Spleen (tissue), 11 donors: ENCODE measurements around the gene RIPOR1. TPM values are rescaled to one million over a fixed set of nuclear protein-coding genes. Genes with fewer than 3 reads are reported as not detected.

ENCODE experiments used
- DNase-seq: peaks from one replicate; pipeline ENCODE4 v3.0.0-alpha.2; 2020
- H3K27ac ChIP-seq, 8 donors: fragments of 200-600 bp; sonication (generic) in 7 of 8; 1 replicate in 4 of 8; 2 replicates in 4 of 8; pipeline versions ENCODE4 v1.5.0 to v1.8.0; 2016 to 2021; ENCODE audit warnings: inconsistent platforms in 4 of 8, mild to moderate bottlenecking in 4 of 8, moderate library complexity in 1 of 8
- H3K27me3 ChIP-seq, 7 donors: fragments of 200-600 bp; sonication (generic) in 6 of 7; replicated peaks in 1 of 7; 1 replicate in 4 of 7; 2 replicates in 3 of 7; pipeline versions ENCODE4 v1.5.0 to v1.8.0; 2016 to 2021; ENCODE audit warnings: inconsistent platforms in 3 of 7, mild to moderate bottlenecking in 1 of 7
- H3K36me3 ChIP-seq, 6 donors: fragments of 200-600 bp; sonication (generic) in 5 of 6; 1 replicate in 4 of 6; 2 replicates in 2 of 6; pipeline versions ENCODE4 v1.5.0 to v1.8.0; 2016 to 2021; ENCODE audit warnings: inconsistent platforms in 2 of 6
- H3K4me1 ChIP-seq, 6 donors: fragments of 200-600 bp; sonication (generic) in 5 of 6; 1 replicate in 3 of 6; 2 replicates in 3 of 6; pipeline versions ENCODE4 v1.5.0 to v1.8.0; 2016 to 2021; ENCODE audit warnings: inconsistent platforms in 3 of 6
- H3K4me3 ChIP-seq, 8 donors: fragments of 200-600 bp; sonication (generic) in 7 of 8; 1 replicate in 4 of 8; 2 replicates in 4 of 8; pipeline versions ENCODE4 v1.5.0 to v1.8.0; 2016 to 2021; ENCODE audit warnings: inconsistent platforms in 4 of 8, mild to moderate bottlenecking in 4 of 8, moderate library complexity in 2 of 8
- H3K9me3 ChIP-seq, 8 donors: fragments of 200-600 bp; sonication (generic) in 7 of 8; 1 replicate in 4 of 8; 2 replicates in 4 of 8; pipeline versions ENCODE4 v1.5.0 to v1.8.0; 2016 to 2021; ENCODE audit warnings: inconsistent platforms in 4 of 8
- CTCF ChIP-seq, 11 experiments: fragments of 200-600 bp in 7 of 11; fragments of 450-650 bp in 4 of 11; sonication (generic) in 4 of 11; IDR thresholded peaks in 8 of 11; conservative IDR thresholded peaks in 3 of 11; 1 replicate in 7 of 11; 2 replicates in 4 of 11; pipeline versions ENCODE4 v1.4.0 to v1.8.0; 2016 to 2021; ENCODE audit warnings: antibody characterized with exemption in 11 of 11, inconsistent platforms in 4 of 11, mild to moderate bottlenecking in 1 of 11
- POLR2A ChIP-seq, 3 donors: fragments of 450-650 bp; IDR thresholded peaks; one replicate each; pipeline ENCODE4 v1.5.1; 2017; ENCODE audit warnings: antibody characterized with exemption in 3 of 3, mild to moderate bottlenecking in 1 of 3
- POLR2AphosphoS5 ChIP-seq, 3 donors: sonication (generic); formaldehyde crosslinking; IDR thresholded peaks; one replicate each; pipeline ENCODE4 v1.5.1; 2017; ENCODE audit warnings: antibody characterized with exemption in 3 of 3
- WGBS, 5 donors: extraction: QIAGEN DNeasy Blood & Tissue Kit in 3 of 5; methylation state at CpG; one replicate each; pipeline versions ENCODE4 v1.1.5 to v1.1.7; 2013 to 2018; 5-methylcytosine and 5-hydroxymethylcytosine counted together
- intact Hi-C: fragments of 100-400 bp; cut with DNase I; formaldehyde crosslinking; loops from one replicate; pipeline ENCODE4 v1.15.0; 2023; ENCODE audit warnings: low total_unique reads
- polyA plus RNA-seq, 3 donors: library from polyadenylated mRNA; stranded (reverse); fragments of 200-250 nt; gene quantifications; one replicate each; pipeline ENCODE4 v1.2.1, GENCODE V29; 2013
- total RNA-seq, 7 donors: library from RNA; depleted of rRNA in 3 of 7; stranded (reverse); fragments of >200 nt in 3 of 7; fragmentation: NEBNext Ultra II Directional in 4 of 7; extraction: Animal tissue kit (Norgen Biotek cat#: 25700) in 4 of 7; gene quantifications; one replicate each; pipeline versions ENCODE4 v1.1.0 to v1.2.1, GENCODE V29; 2016 to 2021
- donor health status: healthy with polysubstance abuse.
- donor health status: DM: no; HTN: no; CAD: no; lungs with moderate emphysema.
- donor health status: DM: no; HTN: no; CAD: no.
- donor health status: Bipolar disorder and iron deficiency.
- donor health status: healthy.
- donor health status: DM: no; HTN: no; CAD: no.
- donor health status: DM: yes; HTN: yes; CAD: no.

The RIPOR1 gene
- total and polyA plus RNA-seq, 10 donors: 29.9 to 242 (median 133) TPM

GRCh38 chr16:67580202-67580601, 51.6 kb downstream of the RIPOR1 start:
- intact Hi-C loops: no loop called here
- H3K36me3 ChIP-seq: peaks cover 0 to 83% (median 20%) of the 10 kb centered on the region in 6 donors
- TF ChIP-seq POLR2AphosphoS5 (IDR thresholded peaks at IDR 0.05) (no peak), CTCF (IDR thresholded peaks at IDR 0.05 in 8 of 11, conservative IDR thresholded peaks at IDR 0.05 in 3 of 11) (no peak), POLR2A (IDR thresholded peaks at IDR 0.05) (no peak)
- H3K4me3 ChIP-seq: no peak overlapping the region
- H3K9me3 ChIP-seq: no peaks in the 10 kb centered on the region
- 91 to 98% (median 97%) methylated on average over 4 of the region's 4 CpGs for WGBS, 5 donors
- no peak for DNase-seq
- peaks cover 0 to 59% (median 8%) of the 10 kb centered on the region in 6 donors for H3K4me1 ChIP-seq
- no peaks in the 10 kb centered on the region for H3K27me3 ChIP-seq
- H3K27ac ChIP-seq: no peak overlapping the region

DNA sequence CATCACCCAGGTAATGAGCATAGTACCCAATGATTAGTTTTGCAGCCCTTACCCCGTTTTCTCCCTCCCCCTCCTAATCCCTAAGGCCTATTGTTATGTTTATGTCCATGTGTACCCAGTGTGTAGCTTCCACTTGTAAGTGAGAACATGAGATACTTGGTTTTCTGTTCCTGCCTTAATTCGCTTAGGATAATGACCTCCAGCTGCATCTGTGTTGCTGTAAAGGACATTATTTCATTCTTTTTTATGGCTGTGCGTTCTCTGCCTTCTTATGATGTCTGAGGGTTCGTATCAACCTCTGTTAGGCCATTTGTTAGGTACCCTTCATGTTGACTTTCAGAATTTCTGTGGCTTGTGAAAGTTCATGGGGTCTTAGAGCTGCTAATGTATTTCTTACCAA, 64.7 kb downstream of the RIPOR1 start:
- Histone ChIP-seq H3K4me3 (no peak overlapping the region), H3K4me1 (peaks cover 0 to 34% (median 2%) of the 10 kb centered on the region in 6 donors), H3K27me3 (no peaks in the 10 kb centered on the region), H3K9me3 (no peaks in the 10 kb centered on the region), H3K27ac (no peak overlapping the region), H3K36me3 (peaks cover 0 to 27% (median 12%) of the 10 kb centered on the region in 6 donors)
- DNase-seq: no peak
- 89 to 98% (median 95%) methylated on average over 4 of the region's 4 CpGs for WGBS, 5 donors
- intact Hi-C loops: no loop called here
- TF ChIP-seq POLR2A (IDR thresholded peaks at IDR 0.05) (no peak), POLR2AphosphoS5 (IDR thresholded peaks at IDR 0.05) (no peak), CTCF (IDR thresholded peaks at IDR 0.05 in 8 of 11, conservative IDR thresholded peaks at IDR 0.05 in 3 of 11) (no peak)

DNA sequence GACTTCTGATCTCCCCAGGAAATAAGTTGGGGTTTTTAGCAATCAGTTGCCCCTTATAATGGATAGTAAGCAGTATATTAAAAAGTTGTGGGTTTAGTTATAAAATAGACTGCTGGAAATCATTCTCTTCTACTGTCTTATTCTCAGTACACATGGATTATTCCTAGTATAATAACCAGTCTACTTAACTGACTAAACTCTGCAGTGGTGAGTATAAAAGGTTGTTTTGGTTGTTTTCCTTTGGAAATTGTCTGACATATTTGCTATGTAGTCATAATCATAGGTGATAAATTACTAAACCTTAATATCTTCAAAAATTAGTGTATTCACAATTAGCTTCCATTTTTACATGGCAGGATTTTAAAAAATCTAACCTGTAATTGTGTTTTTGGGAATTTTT, 65.1 kb downstream of the RIPOR1 start:
- intact Hi-C loops: no loop called here

More for the DNA sequence above, 65.1 kb downstream of the RIPOR1 start:
- Histone ChIP-seq H3K4me3 (no peak overlapping the region), H3K9me3 (no peaks in the 10 kb centered on the region), H3K36me3 (peaks cover 0 to 30% (median 12%) of the 10 kb centered on the region in 6 donors), H3K4me1 (peaks cover 0 to 30% (median 2%) of the 10 kb centered on the region in 6 donors), H3K27me3 (no peaks in the 10 kb centered on the region), H3K27ac (no peak overlapping the region)
- DNase-seq: no peak
- no peak for TF ChIP-seq CTCF (IDR thresholded peaks at IDR 0.05 in 8 of 11, conservative IDR thresholded peaks at IDR 0.05 in 3 of 11)
- TF ChIP-seq POLR2A (IDR thresholded peaks at IDR 0.05): no peak
- TF ChIP-seq POLR2AphosphoS5 (IDR thresholded peaks at IDR 0.05): no peak
